ENCODE measurements around the gene TGFBR2. TPM values are rescaled to one million over a fixed set of nuclear protein-coding genes. Genes with fewer than 3 reads are reported as not detected.

The TGFBR2 gene
- total RNA-seq, 1 experiment from 2014 or later, result 45.9 TPM

DNA sequence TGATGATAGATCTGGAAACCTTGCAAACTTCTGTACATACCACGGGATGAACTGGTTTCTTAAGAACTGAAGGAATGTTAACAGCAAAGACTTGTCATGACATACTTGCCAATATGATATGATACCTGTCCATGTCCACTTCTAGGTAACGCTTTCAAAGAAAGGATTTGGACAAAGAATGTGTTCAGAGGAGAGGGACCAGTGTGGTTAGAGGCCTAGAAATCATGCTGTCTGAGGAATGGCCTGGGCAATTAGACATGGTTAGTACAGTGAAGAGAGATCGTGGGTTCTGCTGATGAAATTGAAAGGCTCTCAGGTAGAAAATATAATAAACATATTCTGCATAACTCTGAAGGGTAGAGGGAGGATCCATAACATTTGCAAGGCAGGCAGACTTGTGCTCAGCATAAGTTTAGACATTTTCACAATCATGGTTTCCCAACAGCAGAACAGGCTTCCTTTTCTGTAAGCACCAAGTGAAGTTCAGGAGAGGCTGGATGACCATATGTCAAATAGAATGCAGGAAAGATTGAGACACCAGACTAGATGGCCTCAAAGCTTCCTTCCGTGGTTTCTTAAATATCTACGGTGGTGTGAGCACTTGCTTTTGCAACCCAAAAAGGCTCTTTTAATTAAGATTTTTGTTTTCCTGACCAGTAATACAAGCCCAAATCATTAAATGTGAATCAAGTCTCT is 39.9 kb downstream of the TGFBR2 start:
- no peaks in the 10 kb centered on the region; the same call in 1 of the 2 replicates for H3K4me1 ChIP-seq (ENCODE audit: control insufficient read depth, insufficient read depth, low read length)
- H3K9me3 ChIP-seq (ENCODE audit: control insufficient read depth, insufficient read depth, low read depth, low read length), result no peaks in the 10 kb centered on the region
- H3K4me3 ChIP-seq (ENCODE audit: low read depth in 2 of 2, low read length in 2 of 2), result no peak overlapping the region
- H3K27me3 ChIP-seq (ENCODE audit: control insufficient read depth, insufficient read depth, low read length), result no peaks in the 10 kb centered on the region
- H3K27ac ChIP-seq (ENCODE audit: low read length), result no peak overlapping the region
- DNase-seq (ENCODE audit: low read depth, low spot score) (no peak), ATAC-seq (no peak)
- ChIA-PET POLR2A (no interaction called here), CTCF (no interaction called here)
- TF ChIP-seq, protein P1, sequence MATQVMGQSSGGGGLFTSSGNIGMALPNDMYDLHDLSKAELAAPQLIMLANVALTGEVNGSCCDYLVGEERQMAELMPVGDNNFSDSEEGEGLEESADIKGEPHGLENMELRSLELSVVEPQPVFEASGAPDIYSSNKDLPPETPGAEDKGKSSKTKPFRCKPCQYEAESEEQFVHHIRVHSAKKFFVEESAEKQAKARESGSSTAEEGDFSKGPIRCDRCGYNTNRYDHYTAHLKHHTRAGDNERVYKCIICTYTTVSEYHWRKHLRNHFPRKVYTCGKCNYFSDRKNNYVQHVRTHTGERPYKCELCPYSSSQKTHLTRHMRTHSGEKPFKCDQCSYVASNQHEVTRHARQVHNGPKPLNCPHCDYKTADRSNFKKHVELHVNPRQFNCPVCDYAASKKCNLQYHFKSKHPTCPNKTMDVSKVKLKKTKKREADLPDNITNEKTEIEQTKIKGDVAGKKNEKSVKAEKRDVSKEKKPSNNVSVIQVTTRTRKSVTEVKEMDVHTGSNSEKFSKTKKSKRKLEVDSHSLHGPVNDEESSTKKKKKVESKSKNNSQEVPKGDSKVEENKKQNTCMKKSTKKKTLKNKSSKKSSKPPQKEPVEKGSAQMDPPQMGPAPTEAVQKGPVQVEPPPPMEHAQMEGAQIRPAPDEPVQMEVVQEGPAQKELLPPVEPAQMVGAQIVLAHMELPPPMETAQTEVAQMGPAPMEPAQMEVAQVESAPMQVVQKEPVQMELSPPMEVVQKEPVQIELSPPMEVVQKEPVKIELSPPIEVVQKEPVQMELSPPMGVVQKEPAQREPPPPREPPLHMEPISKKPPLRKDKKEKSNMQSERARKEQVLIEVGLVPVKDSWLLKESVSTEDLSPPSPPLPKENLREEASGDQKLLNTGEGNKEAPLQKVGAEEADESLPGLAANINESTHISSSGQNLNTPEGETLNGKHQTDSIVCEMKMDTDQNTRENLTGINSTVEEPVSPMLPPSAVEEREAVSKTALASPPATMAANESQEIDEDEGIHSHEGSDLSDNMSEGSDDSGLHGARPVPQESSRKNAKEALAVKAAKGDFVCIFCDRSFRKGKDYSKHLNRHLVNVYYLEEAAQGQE (IDR thresholded peaks at IDR 0.05; ENCODE audit: insufficient read depth in 1 of 2, low read depth in 2 of 2, low read length in 1 of 2), result no peak
- TF ChIP-seq TCF7L2 (IDR thresholded peaks at IDR 0.05; ENCODE audit: low read depth, low read length) (no peak), SIN3A (IDR thresholded peaks at IDR 0.05; ENCODE audit: borderline replicate concordance, insufficient read depth, low read depth, low read length) (no peak), POLR2AphosphoS5 (IDR thresholded peaks at IDR 0.05; ENCODE audit: low read depth, low read length) (no peak)
- TF ChIP-seq, protein P2, sequence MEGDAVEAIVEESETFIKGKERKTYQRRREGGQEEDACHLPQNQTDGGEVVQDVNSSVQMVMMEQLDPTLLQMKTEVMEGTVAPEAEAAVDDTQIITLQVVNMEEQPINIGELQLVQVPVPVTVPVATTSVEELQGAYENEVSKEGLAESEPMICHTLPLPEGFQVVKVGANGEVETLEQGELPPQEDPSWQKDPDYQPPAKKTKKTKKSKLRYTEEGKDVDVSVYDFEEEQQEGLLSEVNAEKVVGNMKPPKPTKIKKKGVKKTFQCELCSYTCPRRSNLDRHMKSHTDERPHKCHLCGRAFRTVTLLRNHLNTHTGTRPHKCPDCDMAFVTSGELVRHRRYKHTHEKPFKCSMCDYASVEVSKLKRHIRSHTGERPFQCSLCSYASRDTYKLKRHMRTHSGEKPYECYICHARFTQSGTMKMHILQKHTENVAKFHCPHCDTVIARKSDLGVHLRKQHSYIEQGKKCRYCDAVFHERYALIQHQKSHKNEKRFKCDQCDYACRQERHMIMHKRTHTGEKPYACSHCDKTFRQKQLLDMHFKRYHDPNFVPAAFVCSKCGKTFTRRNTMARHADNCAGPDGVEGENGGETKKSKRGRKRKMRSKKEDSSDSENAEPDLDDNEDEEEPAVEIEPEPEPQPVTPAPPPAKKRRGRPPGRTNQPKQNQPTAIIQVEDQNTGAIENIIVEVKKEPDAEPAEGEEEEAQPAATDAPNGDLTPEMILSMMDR (IDR thresholded peaks at IDR 0.05), result no peak
- intact Hi-C loops (cut with micrococcal nuclease; ENCODE audit: unreplicated experiment), result no loop called here
- in situ Hi-C loops (cut with HindIII; ENCODE audit: low pct_unique_long_range_greater_than_20kb, low sequenced_read_pairs), result no loop called here
- H3K36me3 ChIP-seq (ENCODE audit: control insufficient read depth, insufficient read depth, low read length), result peaks cover 8% of the 10 kb centered on the region
- BruUV-seq (replicated peaks), result TSS peak; percentile 17

DNA sequence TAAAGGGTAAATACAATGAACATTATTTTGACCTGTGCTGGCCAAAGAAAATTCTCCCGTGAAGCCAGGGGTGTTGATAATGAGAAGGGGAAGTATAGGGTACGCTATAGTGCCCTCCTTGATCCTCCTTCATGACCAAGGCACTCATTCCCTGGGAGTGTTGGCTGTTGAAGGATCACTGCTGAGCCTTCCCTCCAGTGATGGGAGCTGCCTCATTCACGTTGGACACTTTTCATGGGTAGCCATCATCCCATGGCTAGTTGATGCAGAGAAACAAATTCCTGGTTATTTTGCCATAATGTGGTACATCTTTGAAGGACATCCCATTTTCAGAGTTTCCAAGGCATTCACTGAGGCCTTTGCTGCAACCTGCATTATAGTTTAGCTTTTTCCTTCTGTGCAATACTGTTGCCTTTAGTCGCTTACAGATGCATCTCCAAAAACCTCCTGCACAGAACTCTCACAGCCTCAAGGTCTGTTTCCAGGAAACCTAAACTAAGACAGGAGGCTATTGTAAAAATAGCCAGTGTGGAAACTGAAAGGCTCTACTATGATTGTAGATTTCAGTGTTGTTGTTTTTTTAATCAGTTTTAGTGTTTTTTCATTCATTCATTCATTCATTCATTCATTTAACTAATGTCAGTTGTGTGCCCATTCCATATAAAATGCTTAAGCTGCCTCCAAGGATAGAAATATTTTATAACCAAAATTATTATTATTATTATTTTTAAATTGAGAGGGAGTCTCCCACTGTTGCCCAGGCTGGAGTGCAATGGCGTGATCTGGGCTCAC is 40.8 kb downstream of the TGFBR2 start:
- no TSS peak for BruUV-seq (replicated peaks)
- ATAC-seq, result no peak
- in situ Hi-C loops (cut with HindIII; ENCODE audit: low pct_unique_long_range_greater_than_20kb, low sequenced_read_pairs), result no loop called here

More for the DNA sequence above, 40.8 kb downstream of the TGFBR2 start:
- H3K9me3 ChIP-seq (ENCODE audit: control insufficient read depth, insufficient read depth, low read depth, low read length), result no peaks in the 10 kb centered on the region
- CTCF ChIA-PET, result no interaction called here
- POLR2A ChIA-PET, result no interaction called here
- peaks cover 8% of the 10 kb centered on the region for H3K36me3 ChIP-seq (ENCODE audit: control insufficient read depth, insufficient read depth, low read length)
- no peak overlapping the region for H3K27ac ChIP-seq (ENCODE audit: low read length)
- H3K4me3 ChIP-seq (ENCODE audit: low read depth in 2 of 2, low read length in 2 of 2), result no peak overlapping the region
- no peaks in the 10 kb centered on the region; the same call in 1 of the 2 replicates for H3K4me1 ChIP-seq (ENCODE audit: control insufficient read depth, insufficient read depth, low read length)
- no peak for DNase-seq (ENCODE audit: low read depth, low spot score)
- no peaks in the 10 kb centered on the region for H3K27me3 ChIP-seq (ENCODE audit: control insufficient read depth, insufficient read depth, low read length)
- TF ChIP-seq POLR2AphosphoS5 (IDR thresholded peaks at IDR 0.05; ENCODE audit: low read depth, low read length), result no peak
- TF ChIP-seq, protein P1 (IDR thresholded peaks at IDR 0.05; ENCODE audit: insufficient read depth in 1 of 2, low read depth in 2 of 2, low read length in 1 of 2), result no peak
- TF ChIP-seq TCF7L2 (IDR thresholded peaks at IDR 0.05; ENCODE audit: low read depth, low read length), result no peak
- TF ChIP-seq, protein P2 (IDR thresholded peaks at IDR 0.05), result no peak
- no peak for TF ChIP-seq SIN3A (IDR thresholded peaks at IDR 0.05; ENCODE audit: borderline replicate concordance, insufficient read depth, low read depth, low read length)
- intact Hi-C loops (cut with micrococcal nuclease; ENCODE audit: unreplicated experiment), result no loop called here

Measured in Panc1 (cell line).